IMR-90 (cell line): ENCODE data around the gene DLG5. TPM values are rescaled to one million over a fixed set of nuclear protein-coding genes. Genes with fewer than 3 reads are reported as not detected.

Experiments used
- ATAC-seq: fragments of 200-7000 bp; cut with Tn5 transposase; 2 replicates; pipeline ENCODE4 v1.9.1; 2020; ENCODE audit warnings: low read depth, mild to moderate bottlenecking, moderate library complexity
- BruUV-seq: library from RNA; stranded (reverse); fragments of 400-500 nt; replicated peaks from 2 replicates; lab custom pipeline; 2021; lab: Mats Ljungman, UMichigan
- CTCF ChIA-PET: fragments of 300-600 bp; formaldehyde crosslinking; extraction: SDS; loops from one replicate; lab custom pipeline; 2021; ENCODE audit warnings: antibody characterized with exemption; lab: Yijun Ruan, JAX
- POLR2A ChIA-PET: fragments of 300-600 bp; sonication (Branson Sonifier 250); formaldehyde crosslinking; loops from one replicate; lab custom pipeline; 2022; ENCODE audit warnings: antibody characterized with exemption; ENCODE audit not compliant: unreplicated experiment; lab: Charles Lee
- DNase-seq: peaks from one replicate; pipeline ENCODE4 v3.0.0; 2013
- H2AFZ ChIP-seq: replicated peaks from 2 replicates; pipeline ENCODE3; 2013; ENCODE audit warnings: low read length, mild to moderate bottlenecking; ENCODE audit not compliant: poor library complexity
- H2AK5ac ChIP-seq: 2 replicates; pipeline ENCODE4 v1.6.1; 2013; ENCODE audit warnings: low read depth, low read length, inconsistent platforms
- H2AK9ac ChIP-seq: replicated peaks from 2 replicates; pipeline ENCODE3; 2013; ENCODE audit warnings: mild to moderate bottlenecking, low read depth, low read length, moderate library complexity; ENCODE audit not compliant: poor library complexity
- H2BK120ac ChIP-seq: 2 replicates; pipeline ENCODE4 v1.6.1; 2013; ENCODE audit warnings: low read depth, low read length, inconsistent platforms
- H2BK15ac ChIP-seq: 3 replicates; pipeline ENCODE4 v1.6.1; 2013; ENCODE audit warnings: low read depth, low read length, inconsistent platforms
- H2BK20ac ChIP-seq: 2 replicates; pipeline ENCODE4 v1.6.1; 2013; ENCODE audit warnings: low read depth, mild to moderate bottlenecking, inconsistent platforms, low read length, moderate library complexity
- H2BK5ac ChIP-seq: 2 replicates; pipeline ENCODE4 v1.6.1; 2013; ENCODE audit warnings: mild to moderate bottlenecking, low read depth, low read length, inconsistent platforms; ENCODE audit not compliant: poor library complexity, severe bottlenecking
- H3K14ac ChIP-seq: replicated peaks from 2 replicates; pipeline ENCODE4 v1.6.1; 2013; ENCODE audit warnings: low read depth, low read length, inconsistent platforms
- H3K18ac ChIP-seq: 2 replicates; pipeline ENCODE4 v1.6.1; 2013; ENCODE audit warnings: low read depth, low read length, control low read depth
- H3K23ac ChIP-seq: 2 replicates; pipeline ENCODE4 v1.6.1; 2013; ENCODE audit warnings: low read depth, low read length, inconsistent platforms
- H3K27ac ChIP-seq: 2 replicates; pipeline ENCODE4 v1.5.1; 2013; ENCODE audit warnings: mild to moderate bottlenecking, control low read depth, low read length; ENCODE audit not compliant: insufficient read depth
- H3K27me3 ChIP-seq: 2 replicates; pipeline ENCODE4 v1.6.1; 2013; ENCODE audit warnings: low read length; ENCODE audit not compliant: control insufficient read depth, insufficient read depth
- H3K36me3 ChIP-seq: 2 replicates; pipeline ENCODE4 v1.6.1; 2013; ENCODE audit warnings: low read length, mixed read lengths; ENCODE audit not compliant: control insufficient read depth, insufficient read depth
- H3K4ac ChIP-seq: 2 replicates; pipeline ENCODE4 v1.6.1; 2013; ENCODE audit warnings: low read depth, low read length, inconsistent platforms
- H3K4me1 ChIP-seq: 2 replicates; pipeline ENCODE4 v1.6.1; 2013; ENCODE audit warnings: low read length, mixed read lengths; ENCODE audit not compliant: control insufficient read depth, insufficient read depth
- H3K4me2 ChIP-seq: 2 replicates; pipeline ENCODE4 v1.6.1; 2013; ENCODE audit warnings: low read depth, mild to moderate bottlenecking, control low read depth, low read length, moderate library complexity
- H3K4me3 ChIP-seq: 2 replicates; pipeline ENCODE4 v1.5.1; 2013; ENCODE audit warnings: low read depth, mild to moderate bottlenecking, control low read depth, low read length, moderate library complexity; ENCODE audit not compliant: insufficient read depth
- H3K56ac ChIP-seq: 2 replicates; pipeline ENCODE4 v1.6.1; 2013; ENCODE audit warnings: low read length, inconsistent platforms; ENCODE audit not compliant: insufficient read depth; ENCODE audit errors: extremely low read depth
- H3K79me1 ChIP-seq, 2 experiments: 2 replicates each; pipeline ENCODE4 v1.6.1; 2013; ENCODE audit warnings: low read length in 2 of 2, inconsistent platforms in 1 of 2, low read depth in 1 of 2
- H3K9ac ChIP-seq: 2 replicates; pipeline ENCODE4 v1.6.1; 2013; ENCODE audit warnings: low read depth, low read length, control low read depth
- H3K9me1 ChIP-seq: 2 replicates; pipeline ENCODE4 v1.6.1; 2013; ENCODE audit warnings: low read length, inconsistent platforms; ENCODE audit not compliant: insufficient read depth
- H3K9me3 ChIP-seq: 2 replicates; pipeline ENCODE4 v1.6.1; 2013; ENCODE audit warnings: low read length; ENCODE audit not compliant: control insufficient read depth, insufficient read depth
- H4K20me1 ChIP-seq: 2 replicates; pipeline ENCODE4 v1.6.1; 2013; ENCODE audit warnings: low read length, inconsistent platforms; ENCODE audit not compliant: insufficient read depth
- H4K5ac ChIP-seq: 2 replicates; pipeline ENCODE4 v1.6.1; 2013; ENCODE audit warnings: mild to moderate bottlenecking, low read depth, low read length, control low read depth
- H4K8ac ChIP-seq, 2 experiments: 2 replicates each; pipeline ENCODE4 v1.6.1; 2013; ENCODE audit warnings: low read depth in 2 of 2, low read length in 2 of 2, control low read depth in 1 of 2, inconsistent platforms in 1 of 2
- H4K91ac ChIP-seq: 2 replicates; pipeline ENCODE4 v1.6.1; 2013; ENCODE audit warnings: low read depth, low read length, inconsistent platforms; ENCODE audit not compliant: insufficient read depth
- BHLHE40 ChIP-seq: fragments of 150-350 bp; IDR thresholded peaks from 2 replicates; pipeline ENCODE4 v1.6.1; 2016; ENCODE audit warnings: mild to moderate bottlenecking, low read depth, low read length
- CEBPB ChIP-seq: IDR thresholded peaks from 2 replicates; pipeline ENCODE4 v1.6.1; 2012; ENCODE audit warnings: low read depth, low read length, improper control_type of control experiment
- CHD1 ChIP-seq: IDR thresholded peaks from 2 replicates; pipeline ENCODE4 v1.6.1; 2012; ENCODE audit warnings: low read depth, low read length, improper control_type of control experiment
- FOS ChIP-seq: fragments of 150-350 bp; IDR thresholded peaks from 2 replicates; pipeline ENCODE4 v1.6.1; 2016; ENCODE audit warnings: low read depth, low read length
- MAFK ChIP-seq: IDR thresholded peaks from 2 replicates; pipeline ENCODE4 v1.6.1; 2012; ENCODE audit warnings: low read depth, low read length, improper control_type of control experiment
- MAZ ChIP-seq: IDR thresholded peaks from 2 replicates; pipeline ENCODE4 v1.6.1; 2012; ENCODE audit warnings: low read depth, mild to moderate bottlenecking, low read length, improper control_type of control experiment, moderate library complexity, borderline replicate concordance
- MXI1 ChIP-seq: IDR thresholded peaks from 2 replicates; pipeline ENCODE4 v1.6.1; 2012; ENCODE audit warnings: low read depth, mild to moderate bottlenecking, low read length, moderate library complexity, borderline replicate concordance
- NFE2L2 ChIP-seq: fragments of 150-350 bp; IDR thresholded peaks from 2 replicates; pipeline ENCODE4 v1.6.1; 2016; ENCODE audit warnings: low read depth, mild to moderate bottlenecking, low read length
- POLR2A ChIP-seq: IDR thresholded peaks from 2 replicates; pipeline ENCODE4 v1.6.1; 2012; ENCODE audit warnings: mild to moderate bottlenecking, low read depth, low read length
- RAD21 ChIP-seq: IDR thresholded peaks from 2 replicates; pipeline ENCODE4 v1.6.1; 2012; ENCODE audit warnings: low read length, improper control_type of control experiment
- RCOR1 ChIP-seq: IDR thresholded peaks from 2 replicates; pipeline ENCODE4 v1.6.1; 2012; ENCODE audit warnings: mild to moderate bottlenecking, low read length, improper control_type of control experiment; ENCODE audit not compliant: insufficient replicate concordance
- RFX5 ChIP-seq: IDR thresholded peaks from 2 replicates; pipeline ENCODE4 v1.8.0; 2012; ENCODE audit warnings: low read depth, mild to moderate bottlenecking, low read length, moderate library complexity
- SMC3 ChIP-seq: fragments of 150-350 bp; IDR thresholded peaks from 2 replicates; pipeline ENCODE4 v1.6.1; 2016; ENCODE audit warnings: low read depth, mild to moderate bottlenecking, antibody characterized with exemption, low read length, moderate library complexity
- USF2 ChIP-seq: fragments of 150-350 bp; IDR thresholded peaks from 2 replicates; pipeline ENCODE4 v1.6.1; 2017; ENCODE audit warnings: mild to moderate bottlenecking, antibody characterized with exemption, low read length, low read depth
- WGBS, 2 experiments: methylation state at CpG; one replicate each; pipeline versions ENCODE4 v1.1.5 to v1.1.7; 2013; ENCODE audit warnings: missing lambda C conversion rate in 2 of 2; ENCODE audit not compliant: insufficient read length in 1 of 2; ENCODE audit errors: extremely low coverage in 2 of 2; 5-methylcytosine and 5-hydroxymethylcytosine counted together
- dilution Hi-C: fragments of 300-500 bp; cut with HindIII; formaldehyde crosslinking; loops from one replicate; pipeline ENCODE4 v1.14.3; 2018; ENCODE audit warnings: low sequenced_read_pairs; ENCODE audit not compliant: unreplicated experiment
- in situ Hi-C: fragments of 300-500 bp; cut with MboI; formaldehyde crosslinking; loops from 3 replicates; pipeline ENCODE4 v1.14.3; 2019; ENCODE audit warnings: low sequenced_read_pairs, inconsistent platforms, mixed read lengths
- intact Hi-C: fragments of 100-400 bp; cut with micrococcal nuclease; formaldehyde crosslinking; loops from 2 replicates; pipeline ENCODE4 v1.10.0; 2022
- polyA plus RNA-seq, 3 experiments: library from polyadenylated mRNA; depleted of rRNA; stranded (reverse); fragments of >200 nt; gene quantifications; 2 replicates each; pipeline ENCODE4 v1.2.3, GENCODE V29; 2012; ENCODE audit warnings: low replicate concordance in 1 of 3
- total RNA-seq: library from RNA; depleted of rRNA; stranded (reverse); fragments of >200 nt; gene quantifications from 2 replicates; pipeline ENCODE4 v1.2.3, GENCODE V29; 2012
- TF ChIP-seq, protein P1 (sequence below): fragments of 150-350 bp; IDR thresholded peaks from 2 replicates; pipeline ENCODE4 v1.6.1; 2016; ENCODE audit warnings: low read depth, mild to moderate bottlenecking, low read length, moderate library complexity, borderline replicate concordance
- TF ChIP-seq, protein P2 (sequence below): conservative IDR thresholded peaks from 2 replicates; pipeline ENCODE4 v1.5.1; 2012; ENCODE audit warnings: mild to moderate bottlenecking, low read depth, low read length, improper control_type of control experiment

DLG5 gene
- total and polyA plus RNA-seq, 2 of the 4 experiments (the other 2 are of a cell fraction), result 12.7 to 28.7 TPM

- CTCF ChIA-PET, result no interaction called here
- no peak for ATAC-seq
- intact Hi-C loops, result no loop called here
- Histone ChIP-seq H2AK5ac (no peak overlapping the region), H4K91ac (no peak overlapping the region), H3K18ac (no peak overlapping the region), H4K5ac (no peak overlapping the region), H3K9me3 (no peaks in the 10 kb centered on the region), H4K20me1 (no peaks in the 10 kb centered on the region), H3K27me3 (no peaks in the 10 kb centered on the region), H4K8ac (no peak overlapping the region), H2BK20ac (no peak overlapping the region), H3K36me3 (peaks cover 76% of the 10 kb centered on the region), H3K9ac (no peak overlapping the region), H3K27ac (no peak overlapping the region), H3K9me1 (peaks cover 2% of the 10 kb centered on the region; the same call in 1 of the 2 replicates), H3K4me2 (no peak overlapping the region), H2BK120ac (no peak overlapping the region), H3K4ac (no peak overlapping the region), H2AK9ac (no peak overlapping the region), H3K4me3 (no peak overlapping the region), H3K14ac (no peak overlapping the region), H3K23ac (no peak overlapping the region), H2BK5ac (no peak overlapping the region), H3K56ac (no peak overlapping the region), H3K79me1 (peaks cover 0 to 13% of the 10 kb centered on the region in 2 experiments; a peak in 2 of 4 replicates), H2AFZ (no peak overlapping the region), H2BK15ac (no peak overlapping the region), H3K4me1 (no peaks in the 10 kb centered on the region)
- no peak for DNase-seq
- TF ChIP-seq CEBPB, result no peak
- TF ChIP-seq SMC3, result no peak
- TF ChIP-seq MAFK, result no peak
- no peak for TF ChIP-seq CHD1
- TF ChIP-seq POLR2A, result no peak
- no peak for TF ChIP-seq NFE2L2
- no peak for TF ChIP-seq RAD21
- no peak for TF ChIP-seq FOS
- TF ChIP-seq USF2, result no peak
- no peak for TF ChIP-seq MAZ
- TF ChIP-seq RFX5, result no peak
- TF ChIP-seq, protein P1, sequence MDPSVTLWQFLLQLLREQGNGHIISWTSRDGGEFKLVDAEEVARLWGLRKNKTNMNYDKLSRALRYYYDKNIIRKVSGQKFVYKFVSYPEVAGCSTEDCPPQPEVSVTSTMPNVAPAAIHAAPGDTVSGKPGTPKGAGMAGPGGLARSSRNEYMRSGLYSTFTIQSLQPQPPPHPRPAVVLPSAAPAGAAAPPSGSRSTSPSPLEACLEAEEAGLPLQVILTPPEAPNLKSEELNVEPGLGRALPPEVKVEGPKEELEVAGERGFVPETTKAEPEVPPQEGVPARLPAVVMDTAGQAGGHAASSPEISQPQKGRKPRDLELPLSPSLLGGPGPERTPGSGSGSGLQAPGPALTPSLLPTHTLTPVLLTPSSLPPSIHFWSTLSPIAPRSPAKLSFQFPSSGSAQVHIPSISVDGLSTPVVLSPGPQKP, result no peak
- TF ChIP-seq RCOR1, result no peak
- TF ChIP-seq MXI1, result no peak
- no peak for TF ChIP-seq BHLHE40
- TF ChIP-seq, protein P2, sequence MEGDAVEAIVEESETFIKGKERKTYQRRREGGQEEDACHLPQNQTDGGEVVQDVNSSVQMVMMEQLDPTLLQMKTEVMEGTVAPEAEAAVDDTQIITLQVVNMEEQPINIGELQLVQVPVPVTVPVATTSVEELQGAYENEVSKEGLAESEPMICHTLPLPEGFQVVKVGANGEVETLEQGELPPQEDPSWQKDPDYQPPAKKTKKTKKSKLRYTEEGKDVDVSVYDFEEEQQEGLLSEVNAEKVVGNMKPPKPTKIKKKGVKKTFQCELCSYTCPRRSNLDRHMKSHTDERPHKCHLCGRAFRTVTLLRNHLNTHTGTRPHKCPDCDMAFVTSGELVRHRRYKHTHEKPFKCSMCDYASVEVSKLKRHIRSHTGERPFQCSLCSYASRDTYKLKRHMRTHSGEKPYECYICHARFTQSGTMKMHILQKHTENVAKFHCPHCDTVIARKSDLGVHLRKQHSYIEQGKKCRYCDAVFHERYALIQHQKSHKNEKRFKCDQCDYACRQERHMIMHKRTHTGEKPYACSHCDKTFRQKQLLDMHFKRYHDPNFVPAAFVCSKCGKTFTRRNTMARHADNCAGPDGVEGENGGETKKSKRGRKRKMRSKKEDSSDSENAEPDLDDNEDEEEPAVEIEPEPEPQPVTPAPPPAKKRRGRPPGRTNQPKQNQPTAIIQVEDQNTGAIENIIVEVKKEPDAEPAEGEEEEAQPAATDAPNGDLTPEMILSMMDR, result no peak
- dilution Hi-C loops, result no loop called here
- WGBS, 2 experiments, result 96% methylated on average over 12 of the region's 23 CpGs; no CpG with 5 or more reads in 1 of the 2 experiments
- POLR2A ChIA-PET, result no interaction called here
- no TSS peak for BruUV-seq
- in situ Hi-C loops, result no loop called here
Observed at GRCh38 chr10:77811831-77812430, 114.6 kb downstream of the DLG5 start.
